Measurements from ENCODE around the gene RPS3A. TPM values are rescaled to one million over a fixed set of nuclear protein-coding genes. Genes with fewer than 3 reads are reported as not detected.

Gene RPS3A
- total and polyA plus RNA-seq, 2 donors (not counting 3 experiments of a cell fraction or from before 2014, with no cell fraction given): 1,367 to 1,494 TPM

- Histone ChIP-seq H3K4me2 (ENCODE audit: insufficient read depth, low read length) (no peak overlapping the region), H3K9me1 (replicated peaks; ENCODE audit: control insufficient read depth, extremely low read depth, insufficient read depth, low read length) (no peaks in the 10 kb centered on the region), H3K27ac (ENCODE audit: insufficient read depth, low read depth, low read length) (no peak overlapping the region), H4K20me1 (replicated peaks; ENCODE audit: control insufficient read depth, extremely low read depth, insufficient read depth, low read length) (peaks cover 4% of the 10 kb centered on the region), H3K9me3 (replicated peaks; ENCODE audit: control insufficient read depth, insufficient read depth, low read length) (no peaks in the 10 kb centered on the region), H2AFZ (ENCODE audit: low read depth, low read length) (no peak overlapping the region), H3K79me2 (ENCODE audit: control insufficient read depth, insufficient read depth, low read length) (peaks cover 39% of the 10 kb centered on the region), H3K4me3 (replicated peaks in 1 of 3; ENCODE audit: insufficient read depth in 1 of 3, low read depth in 1 of 3, low read length in 3 of 3) (no peak overlapping the region), H3K36me3 (ENCODE audit: control insufficient read depth in 2 of 2, extremely low read depth in 1 of 2, insufficient read depth in 2 of 2, low read length in 2 of 2) (peaks cover 19 to 22% of the 10 kb centered on the region in 2 experiments), H3K9ac (replicated peaks; ENCODE audit: extremely low read depth, insufficient read depth, low read length) (no peak overlapping the region), H3K4me1 (ENCODE audit: control insufficient read depth, extremely low read depth, insufficient read depth, low read length) (peaks cover 17% of the 10 kb centered on the region), H3K27me3 (ENCODE audit: control insufficient read depth in 2 of 2, insufficient read depth in 2 of 2, low read length in 2 of 2) (no peaks in the 10 kb centered on the region)
- intact Hi-C loops (cut with micrococcal nuclease): no loop called here
- FAIRE-seq (no peak), DNase-seq (ENCODE audit: low read depth, low spot score) (no peak)
- ChIA-PET CTCF (interaction anchor here (2.2 kb wide), 1 partner anchor 14 kb away, joined by 8 read pairs; no protein-coding TSS in a partner anchor), POLR2A (no interaction called here)
- dilution Hi-C loops (cut with MboI; ENCODE audit: extremely low pct_ligation_motif_present, low sequenced_read_pairs): no loop called here
- no TSS peak for BruUV-seq (replicated peaks)
- TF ChIP-seq FOS (IDR thresholded peaks at IDR 0.05; ENCODE audit: borderline replicate concordance, insufficient read depth, low read length) (no peak), CTCF (IDR thresholded peaks at IDR 0.05; ENCODE audit: extremely low read depth in 1 of 2, insufficient read depth in 1 of 2, low read depth in 1 of 2, low read length in 2 of 2) (no peak), GATA2 (IDR thresholded peaks at IDR 0.05; ENCODE audit: insufficient read depth, insufficient read length, low read depth, low read length) (no peak), MYC (IDR thresholded peaks at IDR 0.05; ENCODE audit: low read depth, low read length) (no peak), JUN (IDR thresholded peaks at IDR 0.05; ENCODE audit: borderline replicate concordance, insufficient read depth, insufficient read length, low read depth) (no peak), POLR2AphosphoS5 (IDR thresholded peaks at IDR 0.05; ENCODE audit: insufficient read depth, low read depth, low read length) (no peak)
Observed at GRCh38 chr4:151103758-151104157, 4.3 kb downstream of the RPS3A start.

All from endothelial cell of umbilical vein (primary cell).